LNCaP clone FGC (cell line): ENCODE results near the gene COMMD1.
"Not testable (repeated sequence)": the region's sequence is repeated elsewhere in the genome, so short reads cannot be mapped to it uniquely, and the experiment has no call there.

Experiments used
- DNase-seq: peaks from one replicate; pipeline ENCODE4 v3.0.0-alpha.2; 2011; ENCODE audit warnings: low read depth
- H3K4me3 ChIP-seq: 2 replicates; pipeline ENCODE4 v1.5.1; 2011; ENCODE audit warnings: mild to moderate bottlenecking, low read depth, low read length, control low read depth
- TF ChIP-seq, protein P1 (sequence below): IDR thresholded peaks from 2 replicates; pipeline ENCODE4 v1.5.1; 2012; ENCODE audit warnings: mild to moderate bottlenecking; ENCODE audit not compliant: control insufficient read depth, insufficient read depth; ENCODE audit errors: extremely low read depth

COMMD1 gene

DNA sequence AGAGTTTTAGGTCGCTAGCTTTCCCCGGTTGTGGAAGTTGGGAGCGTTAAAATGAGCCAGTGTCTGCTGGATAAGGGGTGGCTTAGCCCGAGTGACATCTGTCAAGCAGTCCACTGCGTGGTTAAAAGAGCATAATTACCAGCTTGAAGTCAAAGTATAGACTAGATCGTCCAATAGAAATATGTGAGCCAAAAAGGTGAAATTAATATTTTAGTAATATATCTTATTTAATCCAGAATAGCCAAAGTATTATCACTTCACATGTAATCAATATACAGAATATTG is 654 bp downstream of the COMMD1 start:
- H3K4me3 ChIP-seq, result peak overlapping the region; percentile 77
- TF ChIP-seq, protein P1, sequence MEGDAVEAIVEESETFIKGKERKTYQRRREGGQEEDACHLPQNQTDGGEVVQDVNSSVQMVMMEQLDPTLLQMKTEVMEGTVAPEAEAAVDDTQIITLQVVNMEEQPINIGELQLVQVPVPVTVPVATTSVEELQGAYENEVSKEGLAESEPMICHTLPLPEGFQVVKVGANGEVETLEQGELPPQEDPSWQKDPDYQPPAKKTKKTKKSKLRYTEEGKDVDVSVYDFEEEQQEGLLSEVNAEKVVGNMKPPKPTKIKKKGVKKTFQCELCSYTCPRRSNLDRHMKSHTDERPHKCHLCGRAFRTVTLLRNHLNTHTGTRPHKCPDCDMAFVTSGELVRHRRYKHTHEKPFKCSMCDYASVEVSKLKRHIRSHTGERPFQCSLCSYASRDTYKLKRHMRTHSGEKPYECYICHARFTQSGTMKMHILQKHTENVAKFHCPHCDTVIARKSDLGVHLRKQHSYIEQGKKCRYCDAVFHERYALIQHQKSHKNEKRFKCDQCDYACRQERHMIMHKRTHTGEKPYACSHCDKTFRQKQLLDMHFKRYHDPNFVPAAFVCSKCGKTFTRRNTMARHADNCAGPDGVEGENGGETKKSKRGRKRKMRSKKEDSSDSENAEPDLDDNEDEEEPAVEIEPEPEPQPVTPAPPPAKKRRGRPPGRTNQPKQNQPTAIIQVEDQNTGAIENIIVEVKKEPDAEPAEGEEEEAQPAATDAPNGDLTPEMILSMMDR, result no peak
- DNase-seq, result no peak

GRCh38 chr2:61909116-61909515 is 3.6 kb downstream of the COMMD1 start:
- no peak overlapping the region for H3K4me3 ChIP-seq
- TF ChIP-seq, protein P1, result no peak
- DNase-seq, result no peak

DNA sequence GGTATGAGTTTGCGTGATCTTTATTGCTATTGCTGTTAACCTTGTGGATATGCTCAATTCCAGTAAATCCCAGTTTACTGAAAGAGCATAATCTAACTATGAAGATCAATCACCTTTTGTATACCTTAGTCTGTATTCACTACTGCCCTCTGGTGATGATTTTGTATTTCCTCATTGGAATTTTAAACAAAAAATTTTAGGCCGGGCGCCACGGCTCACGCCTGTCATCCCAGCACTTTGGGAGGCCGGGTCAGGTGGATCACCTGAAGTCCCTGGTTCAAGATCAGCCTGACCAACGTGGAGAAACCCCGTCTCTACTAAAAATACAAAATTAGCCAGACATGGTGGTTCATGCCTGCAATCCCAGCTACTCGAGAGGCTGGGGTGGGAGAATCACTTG is 5.1 kb downstream of the COMMD1 start:
- TF ChIP-seq, protein P1, result no peak
- H3K4me3 ChIP-seq, result no peak overlapping the region
- no peak for DNase-seq

- DNase-seq, result no peak
- no peak overlapping the region for H3K4me3 ChIP-seq
- TF ChIP-seq, protein P1, result no peak
These were observed 6.0 kb downstream of the COMMD1 start for GRCh38 chr2:61911510-61911909.

DNA sequence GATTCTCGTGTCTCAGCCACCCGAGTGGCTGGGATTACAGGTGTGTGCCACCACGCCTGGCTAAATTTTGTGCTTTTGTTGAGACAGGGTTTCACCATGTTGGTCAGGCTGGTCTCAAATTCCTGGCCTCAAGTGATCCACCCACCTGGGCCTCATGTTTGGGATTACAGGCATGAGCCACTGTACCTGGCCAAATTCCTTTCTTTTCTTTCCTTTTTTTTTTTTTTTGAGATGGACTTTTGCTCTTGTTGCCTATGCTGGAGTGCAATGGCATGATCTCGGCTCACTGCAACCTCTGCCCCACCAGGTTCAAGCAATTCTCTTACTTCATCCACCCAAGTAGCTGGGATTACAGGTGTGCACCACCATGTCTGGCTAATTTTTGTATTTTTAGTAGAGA is 9.3 kb downstream of the COMMD1 start:
- H3K4me3 ChIP-seq, DNase-seq: not testable (repeated sequence)

GRCh38 chr2:61920548-61920947 is 15.1 kb downstream of the COMMD1 start:
- TF ChIP-seq, protein P1, result no peak
- no peak for DNase-seq
- no peak overlapping the region for H3K4me3 ChIP-seq

GRCh38 chr2:61922714-61923113 is 17.2 kb downstream of the COMMD1 start:
- TF ChIP-seq, protein P1, result no peak
- no peak for DNase-seq
- no peak overlapping the region for H3K4me3 ChIP-seq
